Heart right ventricle (tissue), 16 donors: ENCODE measurements around the gene SI. TPM values are rescaled to one million over a fixed set of nuclear protein-coding genes. Genes with fewer than 3 reads are reported as not detected.

Experiments used
- ATAC-seq, 8 donors: fragments of 200-7000 bp; cut with Tn5 transposase; one replicate each; pipeline ENCODE4 v1.9.1; 2020; ENCODE audit warnings: mild to moderate bottlenecking in 8 of 8, moderate library complexity in 8 of 8, moderate number of reproducible peaks in 1 of 8
- DNase-seq, 2 donors: peaks; one replicate each; pipeline ENCODE4 v3.0.0-alpha.2; 2020
- H3K27ac ChIP-seq, 10 donors: fragments of 200-600 bp; sonication (generic) in 2 of 10; one replicate each; pipeline versions ENCODE4 v1.5.0 to v1.8.0; 2020 to 2022; ENCODE audit warnings: mild to moderate bottlenecking in 3 of 10
- H3K27me3 ChIP-seq, 7 donors: fragments of 200-600 bp; one replicate each; pipeline ENCODE4 v1.8.0; 2021 to 2022; ENCODE audit warnings: mild to moderate bottlenecking in 2 of 7
- H3K36me3 ChIP-seq, 9 donors: fragments of 200-600 bp; sonication (generic) in 1 of 9; one replicate each; pipeline versions ENCODE4 v1.5.0 to v1.8.0; 2020 to 2022; ENCODE audit warnings: mild to moderate bottlenecking in 2 of 9
- H3K4me1 ChIP-seq, 9 donors: fragments of 200-600 bp; sonication (generic) in 1 of 9; one replicate each; pipeline versions ENCODE4 v1.5.0 to v1.8.0; 2020 to 2022; ENCODE audit warnings: mild to moderate bottlenecking in 4 of 9
- H3K4me3 ChIP-seq, 10 donors: fragments of 200-600 bp; sonication (generic) in 2 of 10; one replicate each; pipeline versions ENCODE4 v1.5.0 to v1.8.0; 2020 to 2022; ENCODE audit warnings: mild to moderate bottlenecking in 7 of 10, moderate library complexity in 2 of 10
- H3K9me3 ChIP-seq, 11 donors: fragments of 200-600 bp in 10 of 11; sonication (generic) in 2 of 11; one replicate each; pipeline versions ENCODE4 v1.5.0 to v1.8.0; 2013 to 2022; ENCODE audit warnings: mild to moderate bottlenecking in 2 of 11, control low read depth in 1 of 11, moderate library complexity in 1 of 11
- CTCF ChIP-seq, 9 donors: fragments of 200-600 bp; sonication (generic) in 2 of 9; IDR thresholded peaks; one replicate each; pipeline versions ENCODE4 v1.5.0 to v1.8.0; 2021 to 2022; ENCODE audit warnings: antibody characterized with exemption in 9 of 9, mild to moderate bottlenecking in 5 of 9, moderate library complexity in 1 of 9
- WGBS, 2 donors: extraction: QIAGEN DNeasy Blood & Tissue Kit; methylation state at CpG; one replicate each; pipeline ENCODE4 v1.1.7; 2013; ENCODE audit warnings: inconsistent platforms in 1 of 2; 5-methylcytosine and 5-hydroxymethylcytosine counted together
- intact Hi-C, 10 donors: fragments of 100-400 bp; cut with DNase I; formaldehyde crosslinking; loops; one replicate each; pipeline versions ENCODE4 v1.11.1 to v1.14.2; 2022
- polyA plus RNA-seq, 2 donors: library from polyadenylated mRNA; stranded (reverse); fragments of 200-250 nt; gene quantifications; one replicate each; pipeline ENCODE4 v1.2.3, GENCODE V29; 2013
- total RNA-seq, 10 donors: library from RNA; stranded (reverse); fragmentation: NEBNext Ultra II Directional in 3 of 10; extraction: Animal tissue kit (Norgen Biotek cat#: 25700) in 3 of 10; gene quantifications; one replicate each; pipeline versions ENCODE4 v1.2.1 to v1.2.4, GENCODE V29; 2021 to 2023
- donor health status: Arrhythmogenic right ventricular cardiomyopathy.
- donor health status: ischemic (EF 13 %, LVEDD 7.1; RV severe dilation, severe dysfunction).
- donor health status: healthy with polysubstance abuse.
- donor health status: DM: no; HTN: yes; CAD: no.
- donor health status: DM: no; HTN: no; CAD: no.
- donor health status: ischemic (EF 25% LVEDD 6.9; RV normal size, moderate dysfunction).
- donor health status: ischemic (EF 25% LVEDD 5.7; RV mildly dilated, moderate dysfunction).
- donor health status: healthy.
- donor health status: DM: yes; HTN: yes; CAD: no.
- donor health status: Ischemic cardiomyopathy.
- donor health status: ischemic (EF 35%, LVEDD 5.7; RV mildly dilated, moderate dysfunction).
- donor health status: nonischemic (EF 11% LVEDD 7.7; RV severe dilation, severe dysfunction).
- donor health status: DM: yes; HTN: yes; CAD: no.
- donor health status: PGD.
- donor health status: ischemic (EF 29% LVEDD 5.4; RV normal size, mild dysfunction).
- donor health status: nonischemic (EF 23%, LVEDD 6.1; RV moderate dilation, normal function).

SI gene
- total and polyA plus RNA-seq, 12 donors, result not detected

DNA sequence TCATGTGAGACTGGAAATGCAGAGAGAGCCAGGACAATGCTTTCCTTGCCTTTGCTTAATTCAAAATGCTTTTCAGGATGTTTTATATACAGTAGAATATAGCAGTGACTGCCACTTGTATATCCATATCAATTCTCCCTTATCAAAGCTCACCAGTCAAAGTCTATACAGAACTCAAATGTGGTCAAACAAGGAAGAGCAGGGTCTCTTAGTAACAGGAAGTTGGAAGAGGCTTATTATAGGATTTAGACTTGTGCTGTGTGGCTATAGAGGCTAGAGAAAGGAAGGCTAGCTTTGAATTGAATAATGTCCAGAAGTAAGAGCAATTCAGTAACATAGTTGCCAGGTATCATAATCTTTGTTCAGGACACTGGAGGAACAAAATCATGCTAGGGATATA lies 4.4 kb upstream of the SI start:
- Histone ChIP-seq H3K27ac (no peak overlapping the region), H3K4me3 (no peak overlapping the region), H3K4me1 (no peaks in the 10 kb centered on the region), H3K36me3 (no peaks in the 10 kb centered on the region), H3K9me3 (peaks cover 0 to 3% (median 0%) of the 10 kb centered on the region in 11 donors), H3K27me3 (no peaks in the 10 kb centered on the region)
- intact Hi-C loops, result no loop called here
- TF ChIP-seq CTCF (IDR thresholded peaks at IDR 0.05), result no peak
- ATAC-seq (no peak), DNase-seq (no peak)

- WGBS, 2 donors, result 40 to 41% methylated on average over 1 of the region's 1 CpG
- no peaks in the 10 kb centered on the region for H3K27me3 ChIP-seq
- ATAC-seq (no peak), DNase-seq (no peak)
- H3K9me3 ChIP-seq, result peaks cover 0 to 1% (median 0%) of the 10 kb centered on the region in 11 donors
- H3K4me1 ChIP-seq, result no peaks in the 10 kb centered on the region
- intact Hi-C loops, result no loop called here
- H3K4me3 ChIP-seq, result no peak overlapping the region
- TF ChIP-seq CTCF (IDR thresholded peaks at IDR 0.05), result no peak
- no peak overlapping the region for H3K27ac ChIP-seq
- no peaks in the 10 kb centered on the region for H3K36me3 ChIP-seq
These were observed 2.9 kb upstream of the SI start for GRCh38 chr3:165081183-165081582.

- intact Hi-C loops, result no loop called here
- no peak for DNase-seq
- ATAC-seq, result no peak
- Histone ChIP-seq H3K36me3 (no peaks in the 10 kb centered on the region), H3K9me3 (no peaks in the 10 kb centered on the region), H3K4me3 (no peak overlapping the region), H3K27ac (no peak overlapping the region), H3K27me3 (no peaks in the 10 kb centered on the region), H3K4me1 (no peaks in the 10 kb centered on the region)
- no peak for TF ChIP-seq CTCF (IDR thresholded peaks at IDR 0.05)
- 31% methylated on average over 1 of the region's 1 CpG for WGBS, 2 donors
These were observed 2.6 kb downstream of the SI start for GRCh38 chr3:165075695-165076094.

- H3K4me3 ChIP-seq, result no peak overlapping the region
- no peaks in the 10 kb centered on the region for H3K9me3 ChIP-seq
- no peak for DNase-seq
- no peak overlapping the region for H3K27ac ChIP-seq
- H3K36me3 ChIP-seq, result no peaks in the 10 kb centered on the region
- intact Hi-C loops, result no loop called here
- no peak for ATAC-seq
- WGBS, 2 donors, result 65 to 69% methylated on average over 6 of the region's 6 CpGs
- TF ChIP-seq CTCF (IDR thresholded peaks at IDR 0.05), result no peak
- H3K4me1 ChIP-seq, result no peaks in the 10 kb centered on the region
- H3K27me3 ChIP-seq, result no peaks in the 10 kb centered on the region
These were observed 7.6 kb downstream of the SI start for GRCh38 chr3:165070682-165071081.

DNA sequence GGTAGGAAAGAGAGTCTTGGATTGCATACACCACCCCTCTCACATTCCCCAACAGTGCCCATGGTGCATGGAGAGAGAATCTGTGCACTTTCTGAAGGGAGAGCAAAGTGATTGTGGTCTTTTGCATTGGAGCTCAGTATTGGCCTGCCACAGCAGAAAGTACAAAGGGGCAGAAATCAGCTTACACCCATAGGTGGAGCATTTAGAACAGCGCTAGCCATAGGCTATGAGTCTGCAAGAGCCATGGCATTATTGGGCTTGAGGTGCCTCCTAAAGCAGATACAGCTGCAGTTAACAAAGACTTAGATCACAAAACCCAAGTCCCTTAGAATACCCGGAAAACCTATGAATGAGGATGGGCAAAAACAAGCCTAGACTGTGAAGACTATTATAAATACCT lies 21.8 kb downstream of the SI start:
- Histone ChIP-seq H3K4me1 (no peaks in the 10 kb centered on the region), H3K4me3 (no peak overlapping the region), H3K27ac (no peak overlapping the region), H3K27me3 (no peaks in the 10 kb centered on the region), H3K36me3 (no peaks in the 10 kb centered on the region), H3K9me3 (peaks cover 0 to 13% (median 0%) of the 10 kb centered on the region in 11 donors)
- intact Hi-C loops, result no loop called here
- TF ChIP-seq CTCF (IDR thresholded peaks at IDR 0.05), result no peak
- 83 to 86% methylated on average over 2 of the region's 2 CpGs for WGBS, 2 donors
- ATAC-seq (no peak), DNase-seq (no peak)
